ENCODE results near the gene PCDHA8.
"Not testable (repeated sequence)": the region's sequence is repeated elsewhere in the genome, so short reads cannot be mapped to it uniquely, and the experiment has no call there.

The PCDHA8 gene

DNA sequence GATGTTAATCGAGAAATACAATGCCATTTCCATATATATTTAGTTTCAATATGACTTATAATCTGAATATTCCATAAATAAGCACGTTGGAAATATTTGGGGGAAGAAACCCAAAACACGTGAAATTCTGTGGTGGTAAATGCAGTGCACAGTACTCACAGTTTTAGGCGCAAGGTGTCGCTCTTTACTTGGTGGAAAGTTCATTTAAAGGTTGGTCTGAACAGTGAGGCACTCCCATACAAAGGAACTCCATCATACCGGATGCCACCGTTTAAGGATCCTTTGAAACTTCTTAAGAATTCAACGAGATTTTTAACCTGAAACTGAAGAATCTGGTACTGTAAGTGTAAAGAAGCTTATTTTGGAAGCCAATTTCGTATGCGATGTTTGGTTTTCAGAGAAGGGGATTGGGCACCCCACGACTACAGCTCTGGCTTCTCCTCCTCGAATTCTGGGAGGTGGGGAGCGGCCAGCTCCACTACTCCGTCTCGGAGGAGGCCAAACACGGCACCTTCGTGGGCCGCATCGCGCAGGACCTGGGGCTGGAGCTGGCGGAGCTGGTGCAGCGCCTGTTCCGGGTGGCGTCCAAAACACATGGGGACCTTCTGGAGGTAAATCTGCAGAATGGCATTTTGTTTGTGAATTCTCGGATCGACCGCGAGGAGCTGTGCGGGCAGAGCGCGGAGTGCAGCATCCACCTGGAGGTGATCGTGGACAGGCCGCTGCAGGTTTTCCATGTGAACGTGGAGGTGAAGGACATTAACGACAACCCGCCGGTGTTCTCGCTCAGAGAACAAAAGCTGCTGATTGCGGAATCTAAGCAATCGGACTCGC is 28.0 kb downstream of the PCDHA8 start, which contains the start of gene PCDHA11:
Gene PCDHA11, plus strand, starts transcription at position 237 of the 834 bp plus-strand sequence. Its CDS starts 147 bp downstream, at position 384.
- peak; percentile 97 for ATAC-seq (ENCODE audit: low read depth)
- H3K4me3 ChIP-seq (ENCODE audit: severe bottlenecking): peak within 1 kb of the TSS; percentile 23
- H3K9me3 ChIP-seq (ENCODE audit: severe bottlenecking): no peaks in the 10 kb centered on the region
- no peak within 1 kb of the TSS for H3K27ac ChIP-seq (ENCODE audit: poor library complexity, severe bottlenecking)
- no peak for DNase-seq (ENCODE audit: low spot score)
- peaks cover 75% of the 10 kb centered on the region for H3K27me3 ChIP-seq (ENCODE audit: insufficient read depth, poor library complexity, severe bottlenecking)
- no peaks in the 10 kb centered on the region for H3K36me3 ChIP-seq (ENCODE audit: low read depth)
- H3K4me1 ChIP-seq (ENCODE audit: insufficient read depth, poor library complexity, severe bottlenecking): no peaks in the 10 kb centered on the region
- TF ChIP-seq CTCF (IDR thresholded peaks at IDR 0.05; ENCODE audit: poor library complexity, severe bottlenecking): peak; percentile 84

GRCh38 chr5:140869555-140869886 is 28.5 kb downstream of the PCDHA8 start:
- H3K4me3 ChIP-seq (ENCODE audit: severe bottlenecking): peak overlapping the region; percentile 23
- peaks cover 72% of the 10 kb centered on the region for H3K27me3 ChIP-seq (ENCODE audit: insufficient read depth, poor library complexity, severe bottlenecking)
- no peaks in the 10 kb centered on the region for H3K4me1 ChIP-seq (ENCODE audit: insufficient read depth, poor library complexity, severe bottlenecking)
- H3K27ac ChIP-seq (ENCODE audit: poor library complexity, severe bottlenecking): no peak overlapping the region
- 0 out of 3 replicates have a peak, but pooled peaks have one; percentile 48 for ATAC-seq (ENCODE audit: low read depth)
- no peak for DNase-seq (ENCODE audit: low spot score)
- H3K9me3 ChIP-seq (ENCODE audit: severe bottlenecking): no peaks in the 10 kb centered on the region
- no peak for TF ChIP-seq CTCF (IDR thresholded peaks at IDR 0.05; ENCODE audit: poor library complexity, severe bottlenecking)
- no peaks in the 10 kb centered on the region for H3K36me3 ChIP-seq (ENCODE audit: low read depth)

GRCh38 chr5:140870221-140871201 is 29.5 kb downstream of the PCDHA8 start:
- TF ChIP-seq CTCF (IDR thresholded peaks at IDR 0.05; ENCODE audit: poor library complexity, severe bottlenecking): no peak
- H3K4me3 ChIP-seq (ENCODE audit: severe bottlenecking): no peak overlapping the region
- H3K27me3 ChIP-seq (ENCODE audit: insufficient read depth, poor library complexity, severe bottlenecking): peaks cover 69% of the 10 kb centered on the region
- no peak overlapping the region for H3K27ac ChIP-seq (ENCODE audit: poor library complexity, severe bottlenecking)
- peak; percentile 59 for DNase-seq (ENCODE audit: low spot score)
- H3K4me1 ChIP-seq (ENCODE audit: insufficient read depth, poor library complexity, severe bottlenecking): no peaks in the 10 kb centered on the region
- no peaks in the 10 kb centered on the region for H3K9me3 ChIP-seq (ENCODE audit: severe bottlenecking)
- no peak for ATAC-seq (ENCODE audit: low read depth)
- no peaks in the 10 kb centered on the region for H3K36me3 ChIP-seq (ENCODE audit: low read depth)

GRCh38 chr5:140875085-140876065 is 34.4 kb downstream of the PCDHA8 start, which contains the start of gene PCDHA12:
Gene PCDHA12, plus strand, starts transcription at chr5:140875308. Its CDS starts 165 bp downstream, at chr5:140875473.
- peak within 1 kb of the TSS; percentile 32 for H3K4me3 ChIP-seq (ENCODE audit: severe bottlenecking)
- ATAC-seq (ENCODE audit: low read depth): peak; percentile 80
- H3K27ac ChIP-seq (ENCODE audit: poor library complexity, severe bottlenecking): peak within 1 kb of the TSS; percentile 3

GRCh38 chr5:140876541-140877261 is 35.7 kb downstream of the PCDHA8 start:
- peaks cover 40% of the 10 kb centered on the region for H3K27me3 ChIP-seq (ENCODE audit: insufficient read depth, poor library complexity, severe bottlenecking)
- not testable (repeated sequence) for H3K9me3 ChIP-seq (ENCODE audit: severe bottlenecking); ATAC-seq (ENCODE audit: low read depth); H3K27ac ChIP-seq (ENCODE audit: poor library complexity, severe bottlenecking); H3K4me1 ChIP-seq (ENCODE audit: insufficient read depth, poor library complexity, severe bottlenecking); H3K4me3 ChIP-seq (ENCODE audit: severe bottlenecking); H3K36me3 ChIP-seq (ENCODE audit: low read depth)
- DNase-seq (ENCODE audit: low spot score): peak; percentile 55

More at GRCh38 chr5:140875085-140876065, 34.4 kb downstream of the PCDHA8 start, which contains the start of gene PCDHA12:
- DNase-seq (ENCODE audit: low spot score): peak; percentile 54
- peak; percentile 82 for TF ChIP-seq CTCF (IDR thresholded peaks at IDR 0.05; ENCODE audit: poor library complexity, severe bottlenecking)
- no peaks in the 10 kb centered on the region for H3K36me3 ChIP-seq (ENCODE audit: low read depth)
- H3K9me3 ChIP-seq (ENCODE audit: severe bottlenecking): peaks cover 2% of the 10 kb centered on the region
- no peaks in the 10 kb centered on the region for H3K4me1 ChIP-seq (ENCODE audit: insufficient read depth, poor library complexity, severe bottlenecking)
- peaks cover 45% of the 10 kb centered on the region for H3K27me3 ChIP-seq (ENCODE audit: insufficient read depth, poor library complexity, severe bottlenecking)

Data from RWPE2 (cell line).